Measurements from ENCODE around the gene LIPC. TPM values are rescaled to one million over a fixed set of nuclear protein-coding genes. Genes with fewer than 3 reads are reported as not detected.

Gene LIPC
- total and polyA plus RNA-seq, 2 of the 4 experiments (the other 2 are of a cell fraction) = 0.07 TPM; not detected in 1

DNA sequence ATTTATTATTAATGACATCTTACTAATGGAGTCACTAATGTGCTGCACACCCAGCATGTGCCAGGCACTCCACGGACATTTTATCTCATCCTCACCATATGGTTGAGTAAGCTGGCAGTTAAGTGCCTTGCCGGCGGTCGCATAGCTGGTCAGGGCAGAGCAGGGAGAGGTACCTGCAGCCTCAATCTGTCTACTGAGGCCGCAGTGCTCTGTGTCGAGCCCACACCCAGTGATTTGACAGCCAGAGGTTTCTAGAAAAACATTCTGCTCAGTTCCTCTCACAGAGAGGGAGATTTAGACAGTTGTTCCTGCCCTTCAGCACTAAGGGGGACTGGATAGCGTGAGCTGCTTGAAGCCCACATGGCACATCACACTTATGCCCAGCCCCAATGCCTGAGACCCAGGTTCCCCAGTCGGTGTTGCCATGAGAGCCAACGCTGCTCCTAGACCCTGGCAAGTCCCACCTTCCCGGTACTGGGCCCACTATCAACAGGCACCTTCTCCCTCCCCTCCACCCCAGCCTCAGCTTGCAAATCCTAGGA, 2.6 kb downstream of the LIPC start:
- no peak overlapping the region; the same call in 1 of the 2 replicates for H4K91ac ChIP-seq (ENCODE audit: insufficient read depth, low read depth, low read length)
- H2BK120ac ChIP-seq (ENCODE audit: low read depth, low read length) = peak overlapping the region; percentile 2; the same call in 1 of the 2 replicates
- POLR2A ChIA-PET (ENCODE audit: unreplicated experiment) = no interaction called here
- dilution Hi-C loops (cut with HindIII; ENCODE audit: low sequenced_read_pairs, unreplicated experiment) (no loop called here), in situ Hi-C loops (cut with MboI; ENCODE audit: low sequenced_read_pairs) (no loop called here), intact Hi-C loops (cut with micrococcal nuclease) (no loop called here)
- no peak overlapping the region for H3K56ac ChIP-seq (ENCODE audit: extremely low read depth, insufficient read depth, low read length)
- H4K5ac ChIP-seq (ENCODE audit: low read depth, low read length) = no peak overlapping the region
- DNase-seq (no peak), ATAC-seq (ENCODE audit: low read depth) (no peak)
- no peak overlapping the region for H2AK5ac ChIP-seq (ENCODE audit: low read depth, low read length)
- peaks cover 7% of the 10 kb centered on the region; the same call in 1 of the 2 replicates for H3K4me1 ChIP-seq (ENCODE audit: control insufficient read depth, insufficient read depth, low read length)
- no peak overlapping the region for H2AFZ ChIP-seq (replicated peaks; ENCODE audit: low read length, poor library complexity)
- H3K4me3 ChIP-seq (ENCODE audit: insufficient read depth, low read depth, low read length) = no peak overlapping the region
- TF ChIP-seq MAZ (IDR thresholded peaks at IDR 0.05; ENCODE audit: borderline replicate concordance, low read depth, low read length) = no peak
- no peak for TF ChIP-seq FOS (IDR thresholded peaks at IDR 0.05; ENCODE audit: low read depth, low read length)
- no peak for TF ChIP-seq CHD1 (IDR thresholded peaks at IDR 0.05; ENCODE audit: low read depth, low read length)
- H3K79me1 ChIP-seq (ENCODE audit: low read depth in 1 of 2, low read length in 2 of 2) = no peaks in the 10 kb centered on the region
- H2BK20ac ChIP-seq (ENCODE audit: low read depth, low read length) = no peak overlapping the region
- no peak overlapping the region for H2BK15ac ChIP-seq (ENCODE audit: low read depth, low read length)
- no peak overlapping the region for H2BK5ac ChIP-seq (ENCODE audit: low read depth, low read length, poor library complexity, severe bottlenecking)
- no peak overlapping the region for H3K23ac ChIP-seq (ENCODE audit: low read depth, low read length)
- H3K9me1 ChIP-seq (ENCODE audit: insufficient read depth, low read length) = 0 out of 2 replicates have a peak, but pooled peaks cover 3% of the 10 kb centered on the region
- no peak overlapping the region for H3K14ac ChIP-seq (replicated peaks; ENCODE audit: low read depth, low read length)
- no peaks in the 10 kb centered on the region for H3K27me3 ChIP-seq (ENCODE audit: control insufficient read depth, insufficient read depth, low read length)
- no peak overlapping the region for H3K4me2 ChIP-seq (ENCODE audit: low read depth, low read length)
- no peak overlapping the region for H3K9ac ChIP-seq (ENCODE audit: low read depth, low read length)
- H4K8ac ChIP-seq (ENCODE audit: low read depth in 2 of 2, low read length in 2 of 2) = no peak overlapping the region
- CTCF ChIA-PET = no interaction called here
- H3K27ac ChIP-seq (ENCODE audit: insufficient read depth, low read length) = no peak overlapping the region
- WGBS, 2 experiments (ENCODE audit: extremely low coverage in 2 of 2, insufficient read length in 1 of 2) = 90% methylated on average over 5 of the region's 10 CpGs; no CpG with 5 or more reads in 1 of the 2 experiments
- H3K4ac ChIP-seq (ENCODE audit: low read depth, low read length) = no peak overlapping the region
- no peaks in the 10 kb centered on the region for H3K9me3 ChIP-seq (ENCODE audit: control insufficient read depth, insufficient read depth, low read length)
- H3K18ac ChIP-seq (ENCODE audit: low read depth, low read length) = no peak overlapping the region
- no TSS peak for BruUV-seq (replicated peaks)
- H3K36me3 ChIP-seq (ENCODE audit: control insufficient read depth, insufficient read depth, low read length) = no peaks in the 10 kb centered on the region
- H4K20me1 ChIP-seq (ENCODE audit: insufficient read depth, low read length) = no peaks in the 10 kb centered on the region
- H2AK9ac ChIP-seq (replicated peaks; ENCODE audit: low read depth, low read length, poor library complexity) = no peak overlapping the region

Measured in IMR-90 (cell line).